Naive thymus-derived CD4-positive, alpha-beta T cell (primary cell): ENCODE measurements around the gene FNDC3A. TPM values are rescaled to one million over a fixed set of nuclear protein-coding genes. Genes with fewer than 3 reads are reported as not detected.
"Not testable (repeated sequence)": the region's sequence is repeated elsewhere in the genome, so short reads cannot be mapped to it uniquely, and the experiment has no call there.

Source experiments
- ATAC-seq: fragments of 150-1000 bp; cut with Tn5 transposase; 2 replicates; pipeline ENCODE4 v1.10.0; 2021; ENCODE audit warnings: mild to moderate bottlenecking, moderate library complexity
- CTCF ChIA-PET: fragments of 350-600 bp; sonication (Branson Sonifier 250); formaldehyde crosslinking; loops from one replicate; lab custom pipeline; 2021; ENCODE audit warnings: antibody characterized with exemption; lab: Charles Lee
- POLR2A ChIA-PET: fragments of 350-600 bp; sonication (Branson Sonifier 250); formaldehyde crosslinking; loops from one replicate; lab custom pipeline; 2021; ENCODE audit warnings: antibody characterized with exemption, inconsistent platforms; lab: Charles Lee
- DNase-seq, 9 donors: peaks; one replicate each; pipeline versions ENCODE4 v3.0.0 to v3.0.0-alpha.2; 2020 to 2022; ENCODE audit warnings: mixed read lengths in 1 of 9
- H3K27ac ChIP-seq: one replicate; pipeline ENCODE4 v1.7.0; 2013; ENCODE audit warnings: mild to moderate bottlenecking, low read depth, low read length, moderate library complexity
- H3K27me3 ChIP-seq, 2 donors: one replicate each; pipeline ENCODE4 v1.7.0; 2013; ENCODE audit warnings: low read length in 2 of 2, mild to moderate bottlenecking in 2 of 2, moderate library complexity in 2 of 2; ENCODE audit not compliant: control insufficient read depth in 2 of 2, insufficient read depth in 2 of 2
- H3K36me3 ChIP-seq, 3 experiments: 1 replicate in 2 of 3; 2 replicates in 1 of 3; pipeline ENCODE4 v1.7.0; 2013; ENCODE audit warnings: low read length in 3 of 3, mild to moderate bottlenecking in 3 of 3, moderate library complexity in 1 of 3; ENCODE audit not compliant: insufficient read depth in 3 of 3, control insufficient read depth in 2 of 3
- H3K4me1 ChIP-seq, 2 donors: one replicate each; pipeline ENCODE4 v1.7.0; 2013; ENCODE audit warnings: low read length in 2 of 2, mild to moderate bottlenecking in 2 of 2, moderate library complexity in 1 of 2; ENCODE audit not compliant: control insufficient read depth in 2 of 2, insufficient read depth in 2 of 2
- H3K4me3 ChIP-seq: 2 replicates; pipeline ENCODE4 v1.7.0; 2013; ENCODE audit warnings: mild to moderate bottlenecking, low read length
- H3K9me3 ChIP-seq, 3 experiments: 1 replicate in 2 of 3; 2 replicates in 1 of 3; pipeline ENCODE4 v1.7.0; 2013; ENCODE audit warnings: low read length in 3 of 3; ENCODE audit not compliant: control insufficient read depth in 2 of 3
- H3K27ac Mint-ChIP-seq, 9 donors: one replicate each; pipeline ENCODE4 v1.8.0; 2020 to 2022; ENCODE audit warnings: mixed read lengths in 9 of 9, mild to moderate bottlenecking in 8 of 9, moderate library complexity in 5 of 9, inconsistent platforms in 2 of 9
- H3K27me3 Mint-ChIP-seq, 5 donors: one replicate each; pipeline ENCODE4 v1.8.0; 2021 to 2022; ENCODE audit warnings: mixed read lengths in 5 of 5, mild to moderate bottlenecking in 1 of 5
- H3K36me3 Mint-ChIP-seq, 5 donors: one replicate each; pipeline ENCODE4 v1.8.0; 2020 to 2022; ENCODE audit warnings: mixed read lengths in 5 of 5, mild to moderate bottlenecking in 3 of 5, inconsistent platforms in 1 of 5
- H3K4me1 Mint-ChIP-seq, 7 donors: one replicate each; pipeline ENCODE4 v1.8.0; 2020 to 2022; ENCODE audit warnings: mixed read lengths in 7 of 7, mild to moderate bottlenecking in 3 of 7, inconsistent platforms in 1 of 7
- H3K4me3 Mint-ChIP-seq, 10 donors: one replicate each; pipeline ENCODE4 v1.8.0; 2020 to 2022; ENCODE audit warnings: mild to moderate bottlenecking in 10 of 10, mixed read lengths in 10 of 10, moderate library complexity in 6 of 10, inconsistent platforms in 2 of 10
- H3K9me3 Mint-ChIP-seq, 11 donors: one replicate each; pipeline ENCODE4 v1.8.0; 2020 to 2022; ENCODE audit warnings: mixed read lengths in 11 of 11, mild to moderate bottlenecking in 4 of 11, inconsistent platforms in 1 of 11, moderate library complexity in 1 of 11
- intact Hi-C, 2 donors: fragments of 100-400 bp; cut with micrococcal nuclease; formaldehyde crosslinking; loops; one replicate each; pipeline ENCODE4 v1.15.1; 2023
- polyA plus RNA-seq, 2 donors: library from polyadenylated mRNA; unstranded; fragments of 300-500 nt; fragmentation: Illumina TruSeq; gene quantifications; one replicate each; pipeline ENCODE4 v1.2.3, GENCODE V29; 2021
- total RNA-seq, 6 experiments: library from RNA in 5 of 6; stranded (reverse) in 5 of 6; gene quantifications; 1 replicate in 5 of 6; 2 replicates in 1 of 6; pipeline ENCODE4 v1.2.3 and lab custom pipeline; 2021 to 2026

The FNDC3A gene
- total and polyA plus RNA-seq, 7 experiments from 2014 or later = 12.0 to 46.4 (median 35.4) TPM

DNA sequence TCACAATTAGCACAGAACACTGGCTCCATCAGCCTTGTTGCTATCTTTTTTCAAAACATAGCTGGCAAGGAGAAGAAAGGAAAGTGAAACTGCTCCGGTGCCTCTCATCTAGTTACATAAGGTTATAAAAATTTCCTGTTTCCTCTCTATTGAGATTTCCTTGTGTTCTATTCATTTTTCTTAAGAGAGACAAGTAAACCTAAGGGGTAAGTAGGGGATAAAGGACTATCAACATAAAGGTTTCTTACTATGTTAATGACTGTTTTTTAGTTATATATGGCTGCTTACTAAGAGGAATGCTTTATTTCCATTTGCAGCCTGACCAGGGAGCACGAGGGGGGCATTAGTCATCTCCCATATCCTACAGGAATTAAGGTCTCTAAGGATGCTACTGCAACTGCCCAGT lies 171.2 kb downstream of the FNDC3A start:
- DNase-seq = peak in 7 of 9 donors; percentile 39 to 72 (median 57)
- peaks cover 34 to 67% (median 65%) of the 10 kb centered on the region in 5 donors for H3K36me3 Mint-ChIP-seq
- ChIA-PET CTCF (interaction anchor here (0.6 kb wide), 1 partner anchor 51 kb away, joined by 3 read pairs; no protein-coding TSS in a partner anchor), POLR2A (interaction anchor here (0.9 to 1.2 kb wide), 3 partner anchors 36 to 646 kb away, joined by 3 to 4 read pairs (median 3); partner anchors contain the start of gene FNDC3A)
- Histone ChIP-seq H3K4me1 (peaks cover 4 to 14% of the 10 kb centered on the region in 2 donors), H3K9me3 (no peaks in the 10 kb centered on the region), H3K27me3 (no peaks in the 10 kb centered on the region), H3K36me3 (peaks cover 0 to 16% (median 2%) of the 10 kb centered on the region in 3 experiments), H3K27ac (peak overlapping the region; percentile 69), H3K4me3 (peak overlapping the region; percentile 54)
- intact Hi-C loops = loop anchor here (1.0 to 5.0 kb wide), 4 partner anchors 35 to 170 kb away; partner anchors contain the start of gene FNDC3A (in 1 of the 2)
- no peaks in the 10 kb centered on the region for H3K27me3 Mint-ChIP-seq
- peaks cover 7 to 38% (median 18%) of the 10 kb centered on the region in 11 donors for H3K9me3 Mint-ChIP-seq
- peak overlapping the region; percentile 86 to 98 (median 96) for H3K27ac Mint-ChIP-seq
- peak; percentile 73 for ATAC-seq
- H3K4me3 Mint-ChIP-seq = peak overlapping the region; percentile 73 to 94 (median 86)
- peaks cover 17 to 70% (median 58%) of the 10 kb centered on the region in 7 donors for H3K4me1 Mint-ChIP-seq

DNA sequence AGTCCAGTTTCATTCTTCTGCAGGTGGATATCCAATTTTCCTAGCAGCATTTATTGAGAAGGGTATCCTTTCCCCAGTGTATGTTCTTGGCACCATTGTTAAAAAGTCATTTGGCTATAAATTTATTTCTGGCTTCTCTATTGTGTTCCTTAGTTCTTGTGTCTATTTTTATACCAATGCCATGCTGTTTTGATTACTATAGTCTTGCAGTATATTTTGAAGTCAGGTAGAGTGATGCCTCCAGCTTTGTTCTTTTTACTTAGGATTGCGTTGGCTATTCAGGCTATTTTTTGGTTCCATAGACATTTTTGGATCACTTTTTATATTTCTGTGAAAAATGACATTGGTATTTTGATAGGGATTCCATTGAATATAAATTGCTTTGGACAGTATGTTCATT lies 172.7 kb downstream of the FNDC3A start:
- CTCF ChIA-PET = no interaction called here
- H3K36me3 ChIP-seq = peaks cover 0 to 11% (median 3%) of the 10 kb centered on the region in 3 experiments
- POLR2A ChIA-PET = no interaction called here
- Mint-ChIP-seq H3K4me3 (peak overlapping the region in 5 of 10 donors; percentile 29 to 94 (median 89)), H3K9me3 (peaks cover 7 to 41% (median 18%) of the 10 kb centered on the region in 11 donors), H3K27me3 (no peaks in the 10 kb centered on the region), H3K4me1 (peaks cover 12 to 63% (median 53%) of the 10 kb centered on the region in 7 donors), H3K36me3 (peaks cover 30 to 66% (median 60%) of the 10 kb centered on the region in 5 donors), H3K27ac (peak overlapping the region in 7 of 9 donors; percentile 17 to 98 (median 94))
- H3K4me3 ChIP-seq = no peak overlapping the region
- no peaks in the 10 kb centered on the region for H3K27me3 ChIP-seq
- intact Hi-C loops = loop anchor here in 1 of 2 donors (5.0 kb wide), 2 partner anchors 34 to 171 kb away; partner anchors contain the start of gene FNDC3A
- H3K4me1 ChIP-seq = peaks cover 4 to 14% of the 10 kb centered on the region in 2 donors
- H3K9me3 ChIP-seq = no peaks in the 10 kb centered on the region
- ATAC-seq = no peak
- no peak for DNase-seq
- no peak overlapping the region for H3K27ac ChIP-seq

DNA sequence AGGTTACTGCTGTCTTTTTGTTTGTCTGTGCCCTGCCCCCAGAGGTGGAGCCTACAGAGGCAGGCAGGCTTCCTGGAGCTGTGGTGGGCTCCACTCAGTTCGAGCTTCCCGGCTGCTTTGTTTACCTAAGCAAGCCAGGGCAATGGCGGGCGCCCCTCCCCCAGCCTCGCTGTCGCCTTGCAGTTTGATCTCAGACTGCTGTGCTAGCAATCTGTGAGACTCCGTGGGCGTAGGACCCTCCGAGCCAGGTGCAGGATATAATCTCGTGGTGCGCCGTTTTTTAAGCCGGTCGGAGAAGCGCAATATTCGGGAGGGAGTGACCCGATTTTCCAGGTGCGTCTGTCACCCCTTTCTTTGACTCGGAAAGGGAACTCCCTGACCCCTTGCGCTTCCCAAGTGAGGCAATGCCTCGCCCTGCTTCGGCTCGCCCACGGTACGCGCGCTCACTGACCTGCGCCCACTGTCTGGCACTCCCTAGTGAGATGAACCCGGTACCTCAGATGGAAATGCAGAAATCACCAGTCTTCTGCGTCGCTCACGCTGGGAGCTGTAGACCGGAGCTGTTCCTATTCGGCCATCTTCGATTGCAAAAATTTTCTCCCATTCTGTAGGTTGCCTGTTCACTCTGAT lies 182.4 kb downstream of the FNDC3A start:
- ATAC-seq, H3K36me3 ChIP-seq, DNase-seq, H3K4me1 ChIP-seq, H3K4me3 ChIP-seq, POLR2A ChIA-PET, CTCF ChIA-PET, H3K27me3 Mint-ChIP-seq, intact Hi-C loops, H3K27ac Mint-ChIP-seq, H3K27ac ChIP-seq, H3K9me3 ChIP-seq, H3K4me3 Mint-ChIP-seq, H3K27me3 ChIP-seq: not testable (repeated sequence)
- peaks cover 4 to 24% (median 17%) of the 10 kb centered on the region in 7 donors for H3K4me1 Mint-ChIP-seq
- H3K36me3 Mint-ChIP-seq = peaks cover 23 to 54% (median 45%) of the 10 kb centered on the region in 5 donors
- H3K9me3 Mint-ChIP-seq = peaks cover 0 to 18% (median 5%) of the 10 kb centered on the region in 11 donors

DNA sequence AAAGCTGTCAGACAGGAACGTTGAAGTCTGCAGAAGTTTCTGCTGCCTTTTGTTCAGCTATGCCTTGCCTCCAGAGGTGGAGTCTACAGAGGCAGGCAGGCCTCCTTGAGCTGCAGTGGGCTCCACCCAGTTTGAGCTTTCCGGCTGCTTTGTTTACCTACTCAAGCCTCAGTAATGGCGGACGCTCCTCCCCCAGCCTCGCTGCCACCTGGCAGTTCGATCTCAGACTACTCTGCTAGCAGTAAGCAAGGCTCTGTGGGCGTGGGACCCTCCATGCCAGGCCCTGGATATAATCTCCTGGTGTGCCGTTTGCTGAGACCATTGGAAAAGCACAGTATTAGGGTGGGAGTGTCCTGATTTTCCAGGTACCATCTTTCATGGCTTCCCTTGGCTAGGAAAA lies 187.4 kb downstream of the FNDC3A start:
- H3K9me3 ChIP-seq = peaks cover 0 to 18% (median 8%) of the 10 kb centered on the region in 3 experiments
- peaks cover 32 to 86% (median 75%) of the 10 kb centered on the region in 5 donors for H3K36me3 Mint-ChIP-seq
- H3K4me1 Mint-ChIP-seq = peaks cover 10 to 38% (median 29%) of the 10 kb centered on the region in 7 donors
- H3K36me3 ChIP-seq = peaks cover 0 to 38% (median 5%) of the 10 kb centered on the region in 3 experiments
- H3K27ac ChIP-seq, POLR2A ChIA-PET, H3K27me3 Mint-ChIP-seq, H3K4me3 ChIP-seq, H3K27me3 ChIP-seq, CTCF ChIA-PET, DNase-seq, H3K4me3 Mint-ChIP-seq, intact Hi-C loops, ATAC-seq, H3K4me1 ChIP-seq, H3K27ac Mint-ChIP-seq: not testable (repeated sequence)
- peaks cover 0 to 39% (median 17%) of the 10 kb centered on the region in 11 donors for H3K9me3 Mint-ChIP-seq

DNA sequence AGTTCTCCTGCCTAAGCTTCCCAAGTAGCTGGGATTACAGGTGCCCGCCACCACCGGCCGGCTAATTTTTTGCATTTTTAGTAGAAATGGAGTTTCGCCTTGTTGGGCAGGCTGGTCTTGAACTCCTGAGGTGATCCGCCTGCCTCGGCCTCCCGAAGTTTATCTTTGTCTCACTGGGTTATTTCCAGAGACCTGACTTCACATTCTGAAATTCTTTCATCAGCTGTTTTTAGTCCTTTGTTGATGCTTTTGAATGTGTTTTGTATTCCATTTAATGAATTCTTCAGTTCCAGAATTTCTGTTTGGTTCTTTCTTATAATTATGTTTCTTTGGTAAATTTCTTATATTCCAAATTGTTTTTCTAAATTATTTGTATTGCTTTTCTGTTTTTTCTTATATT lies 189.0 kb downstream of the FNDC3A start:
- no peaks in the 10 kb centered on the region for H3K27me3 Mint-ChIP-seq
- peaks cover 25 to 78% (median 65%) of the 10 kb centered on the region in 5 donors for H3K36me3 Mint-ChIP-seq
- no peak overlapping the region for H3K27ac Mint-ChIP-seq
- DNase-seq = no peak
- no peak for ATAC-seq
- peaks cover 0 to 18% (median 8%) of the 10 kb centered on the region in 3 experiments for H3K9me3 ChIP-seq
- no peaks in the 10 kb centered on the region for H3K4me1 ChIP-seq
- H3K9me3 Mint-ChIP-seq = peaks cover 0 to 39% (median 17%) of the 10 kb centered on the region in 11 donors
- H3K27me3 ChIP-seq = no peaks in the 10 kb centered on the region
- intact Hi-C loops = no loop called here
- no peak overlapping the region for H3K4me3 Mint-ChIP-seq
- peaks cover 0 to 42% (median 5%) of the 10 kb centered on the region in 3 experiments for H3K36me3 ChIP-seq
- H3K27ac ChIP-seq = no peak overlapping the region
- H3K4me3 ChIP-seq = no peak overlapping the region
- peaks cover 6 to 23% (median 16%) of the 10 kb centered on the region in 7 donors for H3K4me1 Mint-ChIP-seq
- CTCF ChIA-PET = no interaction called here
- POLR2A ChIA-PET = no interaction called here

DNA sequence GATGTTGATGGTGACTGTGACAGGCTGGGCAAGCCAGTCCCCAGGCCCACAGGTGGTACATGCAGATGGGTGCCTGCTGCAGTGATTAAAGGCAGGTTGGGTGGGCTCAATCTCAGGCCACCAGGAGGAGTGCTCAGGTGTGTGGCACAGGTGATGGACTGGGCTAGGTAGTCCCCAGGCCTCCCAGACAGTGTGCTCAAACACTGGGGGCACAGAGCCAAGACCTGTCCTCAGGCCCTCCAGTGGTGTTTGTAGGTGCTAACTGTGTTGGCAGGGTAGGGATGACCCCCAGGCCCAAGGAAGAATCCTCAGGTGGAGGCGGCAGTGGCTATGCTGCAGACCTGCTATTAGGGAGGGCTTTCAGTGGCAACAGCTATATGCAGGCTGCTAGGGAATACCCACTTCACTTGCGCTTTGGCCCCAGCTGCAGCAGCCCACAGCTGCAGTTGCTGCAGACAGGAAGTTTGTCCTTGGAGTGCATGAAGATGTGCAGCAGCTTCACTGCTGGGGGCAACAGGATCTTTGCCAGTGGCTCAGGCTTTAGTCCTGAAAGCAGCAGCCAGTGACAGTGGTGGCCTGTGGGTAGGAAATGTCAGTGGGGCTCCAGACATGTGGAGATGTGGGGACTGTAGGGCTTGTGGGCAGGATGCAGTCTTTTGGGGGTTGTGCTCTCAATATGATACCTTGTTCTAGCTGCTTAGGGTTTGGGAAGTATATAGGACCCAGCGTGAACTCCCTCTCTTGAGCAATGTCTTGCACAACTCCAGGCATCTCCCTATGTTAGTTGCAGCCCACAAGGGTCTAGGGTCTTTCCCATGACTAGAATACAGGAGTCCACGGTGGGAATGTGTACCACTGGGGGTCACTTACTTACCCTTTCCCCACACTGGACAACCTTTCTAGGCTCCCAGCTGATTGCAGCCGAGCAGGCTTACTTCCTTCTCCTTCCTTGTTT lies 190.4 kb downstream of the FNDC3A start:
- peaks cover 0 to 49% (median 5%) of the 10 kb centered on the region in 3 experiments for H3K36me3 ChIP-seq
- peak overlapping the region in 1 of 9 donors; percentile 42 for H3K27ac Mint-ChIP-seq
- CTCF ChIA-PET = no interaction called here

More for the DNA sequence above, 190.4 kb downstream of the FNDC3A start:
- no peaks in the 10 kb centered on the region for H3K27me3 Mint-ChIP-seq
- H3K9me3 ChIP-seq = peaks cover 0 to 18% (median 8%) of the 10 kb centered on the region in 3 experiments
- no peaks in the 10 kb centered on the region for H3K27me3 ChIP-seq
- no peak overlapping the region for H3K4me3 ChIP-seq
- POLR2A ChIA-PET = no interaction called here
- no peak overlapping the region for H3K4me3 Mint-ChIP-seq
- DNase-seq (no peak), ATAC-seq (no peak)
- H3K36me3 Mint-ChIP-seq = peaks cover 25 to 75% (median 68%) of the 10 kb centered on the region in 5 donors
- intact Hi-C loops = no loop called here
- no peak overlapping the region for H3K27ac ChIP-seq
- H3K4me1 ChIP-seq = no peaks in the 10 kb centered on the region
- H3K4me1 Mint-ChIP-seq = peaks cover 6 to 17% (median 13%) of the 10 kb centered on the region in 7 donors
- H3K9me3 Mint-ChIP-seq = peaks cover 0 to 34% (median 17%) of the 10 kb centered on the region in 11 donors
